Trophoblast cell (in vitro differentiated cells and primary cell): ENCODE measurements around the gene PGS1.

Experiments used
- DNase-seq, 2 donors: peaks; one replicate each; pipeline ENCODE4 v3.0.0-alpha.2; 2016
- H2AFZ ChIP-seq: 2 replicates; pipeline ENCODE4 v1.6.1; 2013; ENCODE audit warnings: low read length, moderate library complexity, mild to moderate bottlenecking; ENCODE audit not compliant: insufficient read depth, poor library complexity
- H2AK5ac ChIP-seq: 2 replicates; pipeline ENCODE4 v1.6.1; 2013; ENCODE audit warnings: mild to moderate bottlenecking, low read length
- H2BK120ac ChIP-seq: 2 replicates; pipeline ENCODE4 v1.6.1; 2013; ENCODE audit warnings: low read length, mild to moderate bottlenecking, moderate library complexity; ENCODE audit not compliant: insufficient read depth, poor library complexity
- H2BK12ac ChIP-seq: 2 replicates; pipeline ENCODE4 v1.6.1; 2013; ENCODE audit warnings: mild to moderate bottlenecking, low read length, moderate library complexity
- H2BK5ac ChIP-seq: 2 replicates; pipeline ENCODE4 v1.6.1; 2013; ENCODE audit warnings: low read length, low read depth, moderate library complexity, mild to moderate bottlenecking; ENCODE audit not compliant: poor library complexity
- H3K14ac ChIP-seq: 2 replicates; pipeline ENCODE4 v1.6.1; 2013; ENCODE audit warnings: mild to moderate bottlenecking, low read length
- H3K18ac ChIP-seq: 2 replicates; pipeline ENCODE4 v1.6.1; 2013; ENCODE audit warnings: mild to moderate bottlenecking, low read length
- H3K23ac ChIP-seq: 2 replicates; pipeline ENCODE4 v1.6.1; 2013; ENCODE audit warnings: low read length
- H3K27ac ChIP-seq: 2 replicates; pipeline ENCODE4 v1.5.1; 2013; ENCODE audit warnings: low read depth, mild to moderate bottlenecking, inconsistent platforms, low read length, moderate library complexity
- H3K27me3 ChIP-seq: 2 replicates; pipeline ENCODE4 v1.6.1; 2013; ENCODE audit warnings: inconsistent platforms, mild to moderate bottlenecking, low read length, moderate library complexity; ENCODE audit not compliant: insufficient read depth
- H3K36me3 ChIP-seq, 2 experiments: 1 replicate in 1 of 2; 2 replicates in 1 of 2; pipeline ENCODE4 v1.6.1; 2013; ENCODE audit warnings: low read length in 2 of 2, mild to moderate bottlenecking in 2 of 2, moderate library complexity in 1 of 2; ENCODE audit not compliant: insufficient read depth in 2 of 2, control insufficient read depth in 1 of 2
- H3K4ac ChIP-seq: 2 replicates; pipeline ENCODE4 v1.6.1; 2013; ENCODE audit warnings: low read depth, mild to moderate bottlenecking, low read length, moderate library complexity
- H3K4me1 ChIP-seq, 2 experiments: 1 replicate in 1 of 2; 2 replicates in 1 of 2; pipeline ENCODE4 v1.6.1; 2013; ENCODE audit warnings: low read length in 2 of 2, mild to moderate bottlenecking in 2 of 2, moderate library complexity in 1 of 2; ENCODE audit not compliant: insufficient read depth in 2 of 2, control insufficient read depth in 1 of 2
- H3K4me2 ChIP-seq: 2 replicates; pipeline ENCODE4 v1.6.1; 2013; ENCODE audit warnings: inconsistent platforms, mild to moderate bottlenecking, low read length, moderate library complexity
- H3K4me3 ChIP-seq: 2 replicates; pipeline ENCODE4 v1.5.1; 2013; ENCODE audit warnings: mild to moderate bottlenecking, low read depth, low read length, inconsistent platforms
- H3K79me1 ChIP-seq: one replicate; pipeline ENCODE4 v1.6.1; 2013; ENCODE audit warnings: low read length
- H3K79me2 ChIP-seq: 2 replicates; pipeline ENCODE4 v1.6.1; 2013; ENCODE audit warnings: low read length, mild to moderate bottlenecking; ENCODE audit not compliant: control insufficient read depth, insufficient read depth, poor library complexity
- H3K9ac ChIP-seq: 2 replicates; pipeline ENCODE4 v1.6.1; 2013; ENCODE audit warnings: mild to moderate bottlenecking, low read length
- H3K9me3 ChIP-seq: 2 replicates; pipeline ENCODE4 v1.6.1; 2013; ENCODE audit warnings: low read depth, mild to moderate bottlenecking, control low read depth, inconsistent platforms, low read length; ENCODE audit not compliant: insufficient read depth
- H4K12ac ChIP-seq: 2 replicates; pipeline ENCODE4 v1.6.1; 2013; ENCODE audit warnings: low read depth, mild to moderate bottlenecking, low read length, moderate library complexity
- H4K8ac ChIP-seq: 2 replicates; pipeline ENCODE4 v1.6.1; 2013; ENCODE audit warnings: low read depth, mild to moderate bottlenecking, low read length, moderate library complexity
- H4K91ac ChIP-seq: one replicate; pipeline ENCODE4 v1.6.1; 2013; ENCODE audit warnings: low read depth, mild to moderate bottlenecking, low read length, moderate library complexity
- WGBS: extraction: QIAGEN DNeasy Blood & Tissue Kit; methylation state at CpG from one replicate; pipeline ENCODE4 v1.1.7; 2013; ENCODE audit warnings: missing lambda C conversion rate; ENCODE audit not compliant: insufficient read length, insufficient coverage; ENCODE audit errors: extremely low coverage; 5-methylcytosine and 5-hydroxymethylcytosine counted together

PGS1 gene

DNA sequence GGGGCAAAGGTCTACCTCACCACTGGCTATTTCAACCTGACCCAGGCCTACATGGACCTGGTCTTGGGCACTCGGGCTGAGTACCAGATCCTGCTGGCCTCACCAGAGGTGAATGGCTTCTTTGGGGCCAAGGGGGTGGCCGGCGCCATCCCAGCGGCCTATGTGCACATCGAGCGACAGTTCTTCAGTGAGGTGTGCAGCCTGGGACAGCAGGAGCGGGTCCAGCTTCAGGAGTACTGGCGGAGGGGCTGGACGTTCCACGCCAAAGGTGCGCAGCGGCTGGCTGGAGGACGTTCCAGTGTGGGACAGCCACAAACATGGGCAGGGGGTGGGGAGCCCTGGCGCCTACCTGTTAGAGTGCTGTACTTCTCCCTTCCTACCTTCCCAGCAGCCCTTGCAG lies 25.4 kb downstream of the PGS1 start:
- peaks cover 68 to 79% of the 10 kb centered on the region in 2 experiments for H3K36me3 ChIP-seq
- H3K79me1 ChIP-seq = peaks cover 24% of the 10 kb centered on the region
- no peak overlapping the region for H4K8ac ChIP-seq
- H2BK5ac ChIP-seq = no peak overlapping the region
- H4K91ac ChIP-seq = no peak overlapping the region
- no peak overlapping the region for H2BK120ac ChIP-seq
- H3K4ac ChIP-seq = peak overlapping the region; percentile 41
- H3K9me3 ChIP-seq = peaks cover 3% of the 10 kb centered on the region
- H3K4me2 ChIP-seq = no peak overlapping the region
- H4K12ac ChIP-seq = no peak overlapping the region
- peak overlapping the region; percentile 10 for H3K18ac ChIP-seq
- H3K14ac ChIP-seq = no peak overlapping the region
- WGBS = no CpG with 5 or more reads among the region's 14 CpGs
- H3K27ac ChIP-seq = no peak overlapping the region
- no peak overlapping the region for H2AFZ ChIP-seq
- DNase-seq = no peak
- no peaks in the 10 kb centered on the region for H3K27me3 ChIP-seq
- no peak overlapping the region for H3K23ac ChIP-seq
- no peak overlapping the region for H2BK12ac ChIP-seq
- peaks cover 14% of the 10 kb centered on the region for H3K79me2 ChIP-seq
- no peak overlapping the region for H2AK5ac ChIP-seq
- no peak overlapping the region for H3K4me3 ChIP-seq
- peaks cover 27 to 34% of the 10 kb centered on the region in 2 experiments for H3K4me1 ChIP-seq
- no peak overlapping the region for H3K9ac ChIP-seq

GRCh38 chr17:78406396-78406795 lies 27.9 kb downstream of the PGS1 start:
- H3K14ac ChIP-seq = no peak overlapping the region
- no peak overlapping the region for H4K8ac ChIP-seq
- H3K4me2 ChIP-seq = no peak overlapping the region
- H2BK120ac ChIP-seq = no peak overlapping the region
- H2BK5ac ChIP-seq = no peak overlapping the region
- no peak overlapping the region for H2BK12ac ChIP-seq
- H3K18ac ChIP-seq = no peak overlapping the region
- no peak overlapping the region for H4K12ac ChIP-seq
- no CpG with 5 or more reads among the region's 6 CpGs for WGBS
- H3K36me3 ChIP-seq = peaks cover 44 to 62% of the 10 kb centered on the region in 2 experiments
- peaks cover 15% of the 10 kb centered on the region for H3K79me1 ChIP-seq
- no peak for DNase-seq
- no peak overlapping the region for H2AK5ac ChIP-seq
- no peak overlapping the region for H3K9ac ChIP-seq
- no peak overlapping the region for H2AFZ ChIP-seq
- H3K4me1 ChIP-seq = peaks cover 15 to 21% of the 10 kb centered on the region in 2 experiments
- no peak overlapping the region for H3K23ac ChIP-seq
- H3K27me3 ChIP-seq = no peaks in the 10 kb centered on the region
- H3K4ac ChIP-seq = peak overlapping the region; percentile 89
- no peak overlapping the region for H3K4me3 ChIP-seq
- H3K27ac ChIP-seq = no peak overlapping the region
- H4K91ac ChIP-seq = no peak overlapping the region
- H3K79me2 ChIP-seq = peaks cover 16% of the 10 kb centered on the region
- peaks cover 3% of the 10 kb centered on the region for H3K9me3 ChIP-seq

DNA sequence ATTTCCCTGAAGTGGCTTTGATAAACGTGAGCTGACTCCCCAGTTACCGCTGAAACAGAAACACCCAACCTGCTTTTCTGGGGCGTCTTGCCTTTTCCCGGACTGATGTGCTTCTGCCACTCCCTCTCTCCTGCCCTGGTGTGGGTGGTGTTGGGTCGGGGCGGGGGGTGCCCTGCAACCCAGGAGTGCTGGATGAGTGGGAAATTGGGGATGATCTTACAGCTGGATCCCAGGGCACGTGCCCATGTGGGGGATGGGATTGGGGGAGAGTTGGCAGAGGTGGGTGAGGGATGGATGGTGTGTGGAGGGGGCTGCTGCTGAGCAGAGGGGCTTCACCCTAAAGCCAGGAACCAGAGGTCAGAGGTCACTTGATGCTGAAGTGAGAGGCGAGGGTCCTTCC lies 28.5 kb downstream of the PGS1 start:
- H3K79me1 ChIP-seq = peaks cover 9% of the 10 kb centered on the region
- H3K9ac ChIP-seq = no peak overlapping the region
- no peak overlapping the region for H3K27ac ChIP-seq
- no peak overlapping the region for H2AK5ac ChIP-seq
- no peak overlapping the region for H3K14ac ChIP-seq
- peaks cover 3% of the 10 kb centered on the region for H3K9me3 ChIP-seq
- no CpG with 5 or more reads among the region's 8 CpGs for WGBS
- H4K12ac ChIP-seq = no peak overlapping the region
- no peaks in the 10 kb centered on the region for H3K27me3 ChIP-seq
- peaks cover 41 to 57% of the 10 kb centered on the region in 2 experiments for H3K36me3 ChIP-seq
- H3K4me1 ChIP-seq = peaks cover 11 to 18% of the 10 kb centered on the region in 2 experiments
- no peak overlapping the region for H2AFZ ChIP-seq
- H3K4me2 ChIP-seq = no peak overlapping the region
- no peak overlapping the region for H2BK5ac ChIP-seq
- H3K4ac ChIP-seq = peak overlapping the region; percentile 67
- no peak overlapping the region for H4K91ac ChIP-seq
- DNase-seq = no peak
- peaks cover 14% of the 10 kb centered on the region for H3K79me2 ChIP-seq
- H2BK120ac ChIP-seq = no peak overlapping the region
- H2BK12ac ChIP-seq = no peak overlapping the region
- H3K18ac ChIP-seq = no peak overlapping the region
- H4K8ac ChIP-seq = no peak overlapping the region
- no peak overlapping the region for H3K23ac ChIP-seq
- H3K4me3 ChIP-seq = no peak overlapping the region

GRCh38 chr17:78407387-78408000 lies 29.0 kb downstream of the PGS1 start:
- Histone ChIP-seq H3K79me2 (peaks cover 13% of the 10 kb centered on the region), H4K91ac (no peak overlapping the region), H3K4me1 (peaks cover 11 to 19% of the 10 kb centered on the region in 2 experiments), H3K18ac (no peak overlapping the region), H3K36me3 (peaks cover 37 to 54% of the 10 kb centered on the region in 2 experiments), H2BK5ac (no peak overlapping the region), H3K27ac (no peak overlapping the region), H2AFZ (no peak overlapping the region), H3K9ac (no peak overlapping the region), H3K4ac (peak overlapping the region; percentile 67), H3K9me3 (peaks cover 3% of the 10 kb centered on the region), H4K12ac (no peak overlapping the region), H3K14ac (no peak overlapping the region), H3K4me3 (no peak overlapping the region), H3K4me2 (no peak overlapping the region), H2BK12ac (no peak overlapping the region), H3K27me3 (no peaks in the 10 kb centered on the region), H3K23ac (no peak overlapping the region), H2AK5ac (no peak overlapping the region), H3K79me1 (peaks cover 8% of the 10 kb centered on the region), H2BK120ac (no peak overlapping the region), H4K8ac (no peak overlapping the region)
- DNase-seq = no peak
- no CpG with 5 or more reads among the region's 7 CpGs for whole genome bisulfite sequencing
